ENCODE measurements around the gene DNAJB9.
A peak's percentile ranks its signal among the peaks of the same experiment; 100 is the strongest.

DNAJB9 gene

DNA sequence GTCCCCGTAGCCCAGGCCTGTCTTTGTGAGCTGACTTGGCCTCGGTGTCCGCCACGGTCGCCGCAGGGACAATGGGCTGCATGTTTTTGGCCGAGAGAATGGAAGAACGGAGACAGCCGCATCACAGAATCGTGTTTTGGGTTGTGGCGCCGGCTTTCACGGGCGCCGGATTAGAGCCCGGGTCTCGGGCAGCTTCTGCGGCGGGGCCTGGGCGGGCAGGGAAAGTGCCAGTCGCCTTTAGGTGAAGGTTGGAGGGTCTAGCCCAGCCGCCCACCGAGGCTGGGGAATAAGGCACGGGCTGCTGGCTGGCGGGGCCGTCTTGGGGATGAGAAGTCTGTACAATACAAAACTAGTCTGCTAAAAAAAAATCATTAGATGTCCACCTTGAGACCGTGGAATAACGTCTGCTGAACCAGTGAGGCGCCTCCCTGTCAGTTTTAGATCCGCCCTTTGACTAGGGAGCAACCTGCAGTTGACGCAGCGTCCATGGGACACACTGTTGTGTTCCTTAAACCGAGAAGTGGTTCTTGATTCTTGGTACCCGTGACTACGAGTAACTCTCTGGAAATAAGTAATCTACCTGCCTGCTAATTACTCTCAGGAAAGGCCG, 577 bp downstream of the DNAJB9 start:
- Histone ChIP-seq H3K9me3 (ENCODE audit: control insufficient read depth, low read length) (no peaks in the 10 kb centered on the region), H3K4me3 (ENCODE audit: low read length) (peak overlapping the region; percentile 92), H3K27me3 (replicated peaks; ENCODE audit: control insufficient read depth, insufficient read depth, low read length) (no peaks in the 10 kb centered on the region), H3K36me3 (ENCODE audit: control insufficient read depth, insufficient read depth, low read length, severe bottlenecking) (peaks cover 30% of the 10 kb centered on the region), H3K9ac (ENCODE audit: low read length) (peak overlapping the region; percentile 97), H3K4me1 (ENCODE audit: control insufficient read depth, insufficient read depth, low read length) (peaks cover 39% of the 10 kb centered on the region)
- DNase-seq (ENCODE audit: low read depth): peak; percentile 74

DNA sequence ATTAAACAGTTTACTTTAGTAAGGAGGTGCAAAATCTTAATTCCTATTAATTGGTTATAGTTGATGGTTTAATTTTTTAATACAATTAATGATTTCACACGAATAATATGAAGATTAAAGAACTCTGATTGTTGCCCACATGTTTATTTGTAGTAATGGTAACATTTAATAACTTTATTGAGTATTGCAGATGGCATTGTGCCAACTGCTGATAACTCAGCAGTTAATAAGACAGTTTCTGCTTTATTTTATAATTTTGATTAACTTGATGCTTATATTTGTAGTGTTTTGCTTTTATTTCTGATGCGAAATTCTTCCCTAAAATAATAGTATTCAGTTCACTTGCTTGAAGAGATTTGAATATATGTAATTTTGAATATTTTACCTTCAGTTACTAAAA, 2.8 kb downstream of the DNAJB9 start:
- Histone ChIP-seq H3K4me3 (ENCODE audit: low read length) (no peak overlapping the region), H3K4me1 (ENCODE audit: control insufficient read depth, insufficient read depth, low read length) (peaks cover 34% of the 10 kb centered on the region), H3K27me3 (replicated peaks; ENCODE audit: control insufficient read depth, insufficient read depth, low read length) (no peaks in the 10 kb centered on the region), H3K9me3 (ENCODE audit: control insufficient read depth, low read length) (no peaks in the 10 kb centered on the region), H3K9ac (ENCODE audit: low read length) (no peak overlapping the region), H3K36me3 (ENCODE audit: control insufficient read depth, insufficient read depth, low read length, severe bottlenecking) (peaks cover 33% of the 10 kb centered on the region)
- DNase-seq (ENCODE audit: low read depth): no peak

DNA sequence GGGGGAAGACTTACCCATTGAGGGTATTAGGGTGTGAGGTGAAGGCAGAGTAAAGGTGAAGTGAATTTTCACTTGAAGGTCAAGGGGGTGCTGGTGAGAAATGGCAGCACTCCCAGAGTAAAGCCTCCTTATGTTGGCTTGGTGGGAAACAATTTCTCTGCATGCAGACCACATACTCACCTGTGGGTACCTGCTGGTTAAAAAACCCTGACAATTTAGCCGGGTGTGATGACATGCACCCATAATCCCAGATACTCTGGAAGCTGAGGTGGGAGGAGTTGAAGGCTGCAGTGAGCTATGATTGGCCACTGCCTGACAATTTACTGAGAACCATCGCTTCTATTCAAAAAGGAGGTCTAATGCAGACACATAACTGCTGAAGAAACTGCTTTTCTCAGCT, 5.5 kb downstream of the DNAJB9 start:
- no peak overlapping the region for H3K4me3 ChIP-seq (ENCODE audit: low read length)
- no peaks in the 10 kb centered on the region for H3K9me3 ChIP-seq (ENCODE audit: control insufficient read depth, low read length)
- H3K36me3 ChIP-seq (ENCODE audit: control insufficient read depth, insufficient read depth, low read length, severe bottlenecking): peaks cover 41% of the 10 kb centered on the region
- H3K4me1 ChIP-seq (ENCODE audit: control insufficient read depth, insufficient read depth, low read length): peaks cover 26% of the 10 kb centered on the region
- DNase-seq (ENCODE audit: low read depth): no peak
- H3K27me3 ChIP-seq (replicated peaks; ENCODE audit: control insufficient read depth, insufficient read depth, low read length): no peaks in the 10 kb centered on the region
- no peak overlapping the region for H3K9ac ChIP-seq (ENCODE audit: low read length)

DNA sequence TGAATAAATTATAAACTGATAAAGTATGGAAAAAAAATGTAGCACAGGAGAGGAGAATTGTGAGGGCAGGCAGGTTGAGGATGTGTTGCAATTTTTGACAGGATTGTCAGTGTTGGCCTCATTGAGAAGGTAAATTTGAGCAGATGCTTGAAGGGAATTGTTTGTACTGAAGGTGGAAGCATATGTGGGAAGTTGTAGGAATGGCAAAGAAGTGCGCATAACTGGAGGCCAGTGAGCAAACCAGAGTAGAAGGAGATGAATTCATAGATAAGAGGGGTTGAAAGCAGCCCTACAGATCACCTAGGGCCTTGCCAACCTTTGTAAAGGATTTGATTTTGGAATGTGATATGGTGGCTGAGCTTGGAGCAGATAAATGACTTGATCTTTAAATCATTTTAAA, 6.4 kb downstream of the DNAJB9 start:
- H3K36me3 ChIP-seq (ENCODE audit: control insufficient read depth, insufficient read depth, low read length, severe bottlenecking): peaks cover 41% of the 10 kb centered on the region
- H3K4me1 ChIP-seq (ENCODE audit: control insufficient read depth, insufficient read depth, low read length): peaks cover 23% of the 10 kb centered on the region
- DNase-seq (ENCODE audit: low read depth): no peak
- H3K27me3 ChIP-seq (replicated peaks; ENCODE audit: control insufficient read depth, insufficient read depth, low read length): no peaks in the 10 kb centered on the region
- no peak overlapping the region for H3K4me3 ChIP-seq (ENCODE audit: low read length)
- no peak overlapping the region for H3K9ac ChIP-seq (ENCODE audit: low read length)
- no peaks in the 10 kb centered on the region for H3K9me3 ChIP-seq (ENCODE audit: control insufficient read depth, low read length)

DNA sequence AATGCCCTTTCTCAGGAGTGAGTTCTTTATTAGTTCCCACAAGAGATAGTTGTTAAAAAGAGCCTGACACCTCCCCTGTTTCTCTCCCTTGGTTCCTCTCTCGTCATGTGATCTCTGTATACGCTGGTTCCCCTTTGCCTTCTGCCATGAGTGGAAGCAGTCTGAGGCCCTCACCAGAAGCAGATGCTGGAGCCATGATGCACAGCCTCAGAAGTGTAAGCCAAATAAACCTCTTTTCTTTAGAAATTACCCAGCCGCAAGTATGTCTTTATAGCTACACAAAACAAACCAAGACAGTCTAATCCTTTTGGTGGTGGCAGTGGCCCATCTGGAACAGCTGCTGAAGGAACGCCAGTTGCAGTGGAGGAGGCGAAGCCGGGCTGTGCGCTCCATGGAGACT, 9.3 kb downstream of the DNAJB9 start:
- no peaks in the 10 kb centered on the region for H3K9me3 ChIP-seq (ENCODE audit: control insufficient read depth, low read length)
- H3K4me1 ChIP-seq (ENCODE audit: control insufficient read depth, insufficient read depth, low read length): no peaks in the 10 kb centered on the region
- H3K36me3 ChIP-seq (ENCODE audit: control insufficient read depth, insufficient read depth, low read length, severe bottlenecking): peaks cover 24% of the 10 kb centered on the region
- H3K9ac ChIP-seq (ENCODE audit: low read length): no peak overlapping the region
- no peak overlapping the region for H3K4me3 ChIP-seq (ENCODE audit: low read length)
- no peaks in the 10 kb centered on the region for H3K27me3 ChIP-seq (replicated peaks; ENCODE audit: control insufficient read depth, insufficient read depth, low read length)
- no peak for DNase-seq (ENCODE audit: low read depth)

DNA sequence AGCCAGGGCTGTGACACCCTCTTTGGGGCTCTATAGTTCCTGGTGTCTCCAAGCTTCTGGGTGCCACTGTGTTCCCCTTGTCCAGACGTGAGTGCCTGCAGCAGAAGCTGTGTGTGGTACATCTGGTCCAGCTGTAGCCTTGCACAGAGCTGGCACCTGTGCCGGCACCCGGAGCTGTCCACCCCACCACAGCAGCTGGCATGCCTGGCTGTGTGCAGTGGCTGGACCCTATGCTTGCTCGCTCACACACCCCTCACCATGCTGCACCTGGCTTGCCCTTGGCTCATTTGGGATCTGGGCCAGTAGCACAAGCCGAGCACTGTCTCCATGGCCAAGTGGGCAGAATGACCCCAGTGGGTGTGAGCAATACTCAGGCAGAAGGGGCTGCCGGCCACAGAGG, 10.6 kb downstream of the DNAJB9 start:
- H3K36me3 ChIP-seq (ENCODE audit: control insufficient read depth, insufficient read depth, low read length, severe bottlenecking): peaks cover 10% of the 10 kb centered on the region
- H3K9me3 ChIP-seq (ENCODE audit: control insufficient read depth, low read length): no peaks in the 10 kb centered on the region
- H3K27me3 ChIP-seq (replicated peaks; ENCODE audit: control insufficient read depth, insufficient read depth, low read length): no peaks in the 10 kb centered on the region
- H3K4me1 ChIP-seq (ENCODE audit: control insufficient read depth, insufficient read depth, low read length): no peaks in the 10 kb centered on the region
- H3K9ac ChIP-seq (ENCODE audit: low read length): no peak overlapping the region
- no peak for DNase-seq (ENCODE audit: low read depth)
- no peak overlapping the region for H3K4me3 ChIP-seq (ENCODE audit: low read length)

DNA sequence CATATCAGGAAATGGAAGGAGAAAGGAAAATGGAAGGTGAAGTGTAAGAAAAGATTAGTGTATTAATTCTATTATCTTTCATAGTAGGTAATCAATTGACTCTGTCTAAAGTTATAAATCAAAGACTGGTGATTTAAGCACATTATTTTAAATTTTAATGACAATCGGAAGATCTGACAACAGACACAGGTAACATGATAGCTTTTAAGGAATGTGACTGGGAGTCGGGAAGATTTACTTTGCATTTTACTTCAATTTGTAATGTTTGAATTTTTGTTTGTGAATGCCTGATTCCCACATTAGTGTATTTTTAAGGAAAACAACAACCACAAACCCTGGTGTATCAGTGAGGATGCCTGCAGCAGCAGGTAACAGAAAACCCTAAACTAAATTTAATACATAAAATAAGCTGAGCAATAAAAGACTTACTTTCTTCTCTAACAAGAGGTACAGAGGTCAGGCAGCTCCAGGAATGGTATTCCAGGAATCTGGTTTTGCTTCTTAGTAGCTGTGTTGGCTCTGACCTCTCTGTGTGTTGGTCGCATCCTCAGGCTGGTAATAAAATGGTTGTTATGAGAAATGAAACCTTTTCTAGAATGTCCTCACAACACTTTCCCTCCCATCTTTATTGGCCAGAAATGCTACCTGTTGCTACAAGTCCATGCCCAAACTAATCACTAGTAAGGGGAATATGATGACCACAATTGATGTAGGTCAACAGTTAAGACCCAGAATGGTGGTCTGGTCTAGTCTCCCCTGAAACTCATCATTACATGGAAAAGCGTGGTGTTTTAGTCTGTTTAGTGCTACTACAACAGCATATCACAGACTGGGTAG, 12.2 kb downstream of the DNAJB9 start:
- Histone ChIP-seq H3K4me3 (ENCODE audit: low read length) (no peak overlapping the region), H3K9me3 (ENCODE audit: control insufficient read depth, low read length) (no peaks in the 10 kb centered on the region), H3K36me3 (ENCODE audit: control insufficient read depth, insufficient read depth, low read length, severe bottlenecking) (peaks cover 7% of the 10 kb centered on the region), H3K4me1 (ENCODE audit: control insufficient read depth, insufficient read depth, low read length) (no peaks in the 10 kb centered on the region), H3K9ac (ENCODE audit: low read length) (no peak overlapping the region), H3K27me3 (replicated peaks; ENCODE audit: control insufficient read depth, insufficient read depth, low read length) (peaks cover 9% of the 10 kb centered on the region)
- no peak for DNase-seq (ENCODE audit: low read depth)

DNA sequence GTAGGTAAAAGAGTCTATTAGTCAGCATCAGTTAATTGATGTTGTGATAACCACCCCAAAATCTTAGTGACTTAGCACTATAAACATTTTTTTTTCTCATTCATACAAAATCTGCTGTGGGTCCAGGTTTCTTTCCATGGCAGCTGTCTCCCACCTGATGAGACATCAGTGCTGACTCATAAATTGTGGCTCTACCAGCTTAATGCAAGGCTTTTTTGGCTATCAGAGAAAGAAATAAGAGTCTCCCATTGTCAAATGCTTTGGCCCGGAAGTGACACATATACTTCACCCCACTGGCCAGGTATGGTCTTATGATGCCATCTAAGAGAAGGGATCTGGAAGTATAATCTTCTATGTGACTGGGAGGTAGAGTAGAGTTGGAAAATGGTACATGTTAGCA, 14.5 kb downstream of the DNAJB9 start:
- H3K9me3 ChIP-seq (ENCODE audit: control insufficient read depth, low read length): no peaks in the 10 kb centered on the region
- H3K4me3 ChIP-seq (ENCODE audit: low read length): no peak overlapping the region
- H3K27me3 ChIP-seq (replicated peaks; ENCODE audit: control insufficient read depth, insufficient read depth, low read length): peaks cover 11% of the 10 kb centered on the region
- no peaks in the 10 kb centered on the region for H3K4me1 ChIP-seq (ENCODE audit: control insufficient read depth, insufficient read depth, low read length)
- DNase-seq (ENCODE audit: low read depth): no peak
- H3K9ac ChIP-seq (ENCODE audit: low read length): no peak overlapping the region
- H3K36me3 ChIP-seq (ENCODE audit: control insufficient read depth, insufficient read depth, low read length, severe bottlenecking): peaks cover 6% of the 10 kb centered on the region

DNA sequence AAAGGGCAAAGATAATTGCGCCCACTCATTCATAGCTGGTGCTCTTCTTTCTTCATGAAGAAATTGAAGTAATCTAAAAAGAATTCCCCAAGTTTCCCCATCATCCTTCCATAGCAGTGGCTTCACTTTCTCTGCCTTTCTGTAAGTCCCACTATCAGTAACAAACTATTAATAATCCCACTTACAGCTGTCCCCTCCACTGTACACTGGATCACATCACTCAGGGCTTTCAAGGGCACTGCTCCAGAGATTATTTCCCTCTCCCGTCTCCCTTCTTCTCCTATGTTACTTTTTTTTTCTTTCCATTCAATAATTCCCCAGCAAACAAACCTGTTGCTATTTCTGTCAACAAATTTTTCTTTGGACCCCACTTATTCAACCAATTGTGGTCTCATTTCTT, 16.2 kb downstream of the DNAJB9 start:
- DNase-seq (ENCODE audit: low read depth): no peak
- H3K27me3 ChIP-seq (replicated peaks; ENCODE audit: control insufficient read depth, insufficient read depth, low read length): peaks cover 11% of the 10 kb centered on the region
- H3K4me3 ChIP-seq (ENCODE audit: low read length): no peak overlapping the region
- no peak overlapping the region for H3K9ac ChIP-seq (ENCODE audit: low read length)
- H3K9me3 ChIP-seq (ENCODE audit: control insufficient read depth, low read length): no peaks in the 10 kb centered on the region
- no peaks in the 10 kb centered on the region for H3K36me3 ChIP-seq (ENCODE audit: control insufficient read depth, insufficient read depth, low read length, severe bottlenecking)
- H3K4me1 ChIP-seq (ENCODE audit: control insufficient read depth, insufficient read depth, low read length): peaks cover 4% of the 10 kb centered on the region

DNA sequence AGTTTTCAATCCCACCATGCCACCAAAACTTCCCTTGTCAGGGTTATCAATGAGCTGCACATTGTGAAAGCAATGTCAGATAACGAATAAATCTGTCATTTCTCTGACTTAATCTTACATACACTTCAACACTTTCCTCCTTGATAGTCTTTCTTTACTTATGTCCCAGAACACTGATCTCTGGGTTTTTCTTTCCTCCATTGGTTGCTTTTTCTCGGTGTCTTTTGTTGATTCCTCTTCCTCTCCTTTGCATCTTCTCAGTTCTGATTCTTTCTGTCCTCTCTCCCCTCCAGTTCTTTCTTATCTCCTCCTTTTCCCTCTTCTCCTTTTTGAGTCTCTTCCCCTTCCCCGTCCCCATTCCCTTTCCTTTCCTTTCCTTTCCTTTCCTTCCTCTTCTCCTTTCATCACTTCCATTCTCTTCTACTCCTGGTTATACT, 16.6 kb downstream of the DNAJB9 start:
- Histone ChIP-seq H3K9ac (ENCODE audit: low read length) (no peak overlapping the region), H3K9me3 (ENCODE audit: control insufficient read depth, low read length) (no peaks in the 10 kb centered on the region), H3K36me3 (ENCODE audit: control insufficient read depth, insufficient read depth, low read length, severe bottlenecking) (no peaks in the 10 kb centered on the region), H3K4me3 (ENCODE audit: low read length) (no peak overlapping the region), H3K4me1 (ENCODE audit: control insufficient read depth, insufficient read depth, low read length) (peaks cover 4% of the 10 kb centered on the region), H3K27me3 (replicated peaks; ENCODE audit: control insufficient read depth, insufficient read depth, low read length) (peaks cover 11% of the 10 kb centered on the region)
- no peak for DNase-seq (ENCODE audit: low read depth)

DNA sequence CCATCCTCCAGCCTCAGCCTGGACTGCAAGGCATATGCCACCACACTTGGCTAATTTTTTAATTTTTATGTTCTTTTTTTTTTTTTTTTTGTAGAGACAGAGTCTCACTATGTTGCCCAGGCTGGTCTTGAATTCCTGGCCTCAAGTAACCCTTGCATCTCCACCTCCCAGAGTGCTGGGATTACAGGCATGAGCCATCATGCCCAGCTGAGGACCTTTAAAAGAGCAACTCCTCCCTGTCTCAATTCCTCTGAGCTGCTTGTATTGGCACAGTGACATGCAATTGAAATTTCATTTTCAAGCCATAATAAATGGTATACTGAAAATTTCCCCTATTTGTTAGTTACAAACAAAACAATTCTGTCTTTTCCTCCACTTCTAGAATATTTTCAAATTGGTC, 19.5 kb downstream of the DNAJB9 start:
- H3K36me3 ChIP-seq (ENCODE audit: control insufficient read depth, insufficient read depth, low read length, severe bottlenecking): no peaks in the 10 kb centered on the region
- H3K9ac ChIP-seq (ENCODE audit: low read length): no peak overlapping the region
- H3K4me1 ChIP-seq (ENCODE audit: control insufficient read depth, insufficient read depth, low read length): peaks cover 4% of the 10 kb centered on the region
- H3K27me3 ChIP-seq (replicated peaks; ENCODE audit: control insufficient read depth, insufficient read depth, low read length): peaks cover 11% of the 10 kb centered on the region
- no peak overlapping the region for H3K4me3 ChIP-seq (ENCODE audit: low read length)
- DNase-seq (ENCODE audit: low read depth): no peak
- H3K9me3 ChIP-seq (ENCODE audit: control insufficient read depth, low read length): no peaks in the 10 kb centered on the region
